Natural killer cell (primary cell): ENCODE data around the gene MAP2K6. TPM values are rescaled to one million over a fixed set of nuclear protein-coding genes. Genes with fewer than 3 reads are reported as not detected.
A peak's percentile ranks its signal among the peaks of the same experiment; 100 is the strongest.

ENCODE experiments used
- ATAC-seq, 3 donors: fragments of 150-1000 bp in 2 of 3; fragments of 200-7000 bp in 1 of 3; cut with Tn5 transposase; 1 replicate in 1 of 3; 2 replicates in 2 of 3; pipeline ENCODE4 v1.10.0; 2021; ENCODE audit warnings: mild to moderate bottlenecking in 2 of 3, moderate library complexity in 2 of 3
- DNase-seq, 2 donors: peaks; one replicate each; pipeline versions ENCODE4 v3.0.0 to v3.0.0-alpha.2; 2013 to 2021; ENCODE audit warnings: mixed read lengths in 1 of 2
- H3K27ac ChIP-seq: one replicate; pipeline ENCODE4 v1.5.1; 2013; ENCODE audit warnings: mild to moderate bottlenecking, low read length
- H3K27me3 ChIP-seq: one replicate; pipeline ENCODE4 v1.6.1; 2013; ENCODE audit warnings: low read length; ENCODE audit not compliant: control insufficient read depth, insufficient read depth
- H3K36me3 ChIP-seq: one replicate; pipeline ENCODE4 v1.6.1; 2013; ENCODE audit warnings: low read length; ENCODE audit not compliant: control insufficient read depth, insufficient read depth
- H3K4me1 ChIP-seq: one replicate; pipeline ENCODE4 v1.6.1; 2013; ENCODE audit warnings: low read length; ENCODE audit not compliant: control insufficient read depth, insufficient read depth
- H3K4me3 ChIP-seq: one replicate; pipeline ENCODE4 v1.5.1; 2013; ENCODE audit warnings: low read length
- H3K9me3 ChIP-seq: one replicate; pipeline ENCODE4 v1.6.1; 2013; ENCODE audit warnings: low read length; ENCODE audit not compliant: control insufficient read depth, insufficient read depth
- H3K27ac Mint-ChIP-seq, 2 donors: one replicate each; pipeline ENCODE4 v1.8.0; 2022; ENCODE audit warnings: mild to moderate bottlenecking in 2 of 2, mixed read lengths in 2 of 2, moderate library complexity in 1 of 2
- H3K27me3 Mint-ChIP-seq, 2 donors: one replicate each; pipeline ENCODE4 v1.8.0; 2022; ENCODE audit warnings: low read depth in 2 of 2, mixed read lengths in 2 of 2
- H3K36me3 Mint-ChIP-seq: one replicate; pipeline ENCODE4 v1.8.0; 2022; ENCODE audit warnings: mixed read lengths
- H3K4me1 Mint-ChIP-seq, 2 donors: one replicate each; pipeline ENCODE4 v1.8.0; 2022; ENCODE audit warnings: mixed read lengths in 2 of 2
- H3K4me3 Mint-ChIP-seq: one replicate; pipeline ENCODE4 v1.8.0; 2022; ENCODE audit warnings: mild to moderate bottlenecking, moderate library complexity, mixed read lengths
- H3K9me3 Mint-ChIP-seq, 2 donors: one replicate each; pipeline ENCODE4 v1.8.0; 2022; ENCODE audit warnings: mixed read lengths in 2 of 2
- CTCF ChIP-seq: fragments of 200-600 bp; IDR thresholded peaks from one replicate; pipeline ENCODE4 v1.8.0; 2022; ENCODE audit warnings: antibody characterized with exemption
- whole genome bisulfite sequencing: methylation state at CpG from one replicate; pipeline ENCODE4 v1.1.7; 2013; ENCODE audit warnings: missing lambda C conversion rate; ENCODE audit not compliant: insufficient coverage; 5-methylcytosine and 5-hydroxymethylcytosine counted together
- intact Hi-C: fragments of 100-400 bp; cut with micrococcal nuclease; formaldehyde crosslinking; loops from one replicate; pipeline ENCODE4 v1.14.2; 2022
- total RNA-seq, 4 donors: library from RNA; stranded (reverse); fragments of 120-200 nt in 1 of 4; gene quantifications; one replicate each; pipeline versions ENCODE4 v1.2.3 to v1.2.4, GENCODE V29; 2013 to 2022

Gene MAP2K6
- total RNA-seq, 3 donors from 2014 or later (not counting 1 experiment from before 2014, with no cell fraction given) = 11.8 to 16.9 (median 14.0) TPM

- 94% methylated on average over 16 of the region's 16 CpGs for WGBS
- ATAC-seq = no peak
- no peaks in the 10 kb centered on the region for H3K9me3 ChIP-seq
- H3K36me3 ChIP-seq = no peaks in the 10 kb centered on the region
- Mint-ChIP-seq H3K9me3 (no peaks in the 10 kb centered on the region), H3K4me1 (peaks cover 20 to 21% of the 10 kb centered on the region in 2 donors), H3K27ac (peak overlapping the region in 1 of 2 donors; percentile 44), H3K27me3 (no peaks in the 10 kb centered on the region), H3K4me3 (no peak overlapping the region), H3K36me3 (no peaks in the 10 kb centered on the region)
- no peak overlapping the region for H3K27ac ChIP-seq
- TF ChIP-seq CTCF = no peak
- no peaks in the 10 kb centered on the region for H3K27me3 ChIP-seq
- intact Hi-C loops = no loop called here
- H3K4me3 ChIP-seq = no peak overlapping the region
- no peaks in the 10 kb centered on the region for H3K4me1 ChIP-seq
- no peak for DNase-seq
Measured at GRCh38 chr17:69448431-69449102, 34.1 kb downstream of the MAP2K6 start.

- H3K36me3 Mint-ChIP-seq = no peaks in the 10 kb centered on the region
- H3K36me3 ChIP-seq = no peaks in the 10 kb centered on the region
- no peak overlapping the region for H3K4me3 Mint-ChIP-seq
- H3K9me3 Mint-ChIP-seq = no peaks in the 10 kb centered on the region
- ATAC-seq = no peak
- no peak overlapping the region for H3K4me3 ChIP-seq
- no peaks in the 10 kb centered on the region for H3K27me3 Mint-ChIP-seq
- H3K4me1 Mint-ChIP-seq = peaks cover 21% of the 10 kb centered on the region in 2 donors
- no peak overlapping the region for H3K27ac ChIP-seq
- WGBS = 97% methylated on average over 4 of the region's 4 CpGs
- DNase-seq = no peak
- TF ChIP-seq CTCF = no peak
- H3K4me1 ChIP-seq = no peaks in the 10 kb centered on the region
- H3K27me3 ChIP-seq = no peaks in the 10 kb centered on the region
- intact Hi-C loops = no loop called here
- no peak overlapping the region for H3K27ac Mint-ChIP-seq
- no peaks in the 10 kb centered on the region for H3K9me3 ChIP-seq
Measured at GRCh38 chr17:69450131-69450530, 35.6 kb downstream of the MAP2K6 start.

- H3K36me3 Mint-ChIP-seq = no peaks in the 10 kb centered on the region
- Histone ChIP-seq H3K27me3 (no peaks in the 10 kb centered on the region), H3K27ac (no peak overlapping the region), H3K4me3 (no peak overlapping the region), H3K36me3 (no peaks in the 10 kb centered on the region), H3K4me1 (no peaks in the 10 kb centered on the region), H3K9me3 (no peaks in the 10 kb centered on the region)
- no peak overlapping the region for H3K27ac Mint-ChIP-seq
- H3K4me3 Mint-ChIP-seq = no peak overlapping the region
- peaks cover 21 to 24% of the 10 kb centered on the region in 2 donors for H3K4me1 Mint-ChIP-seq
- TF ChIP-seq CTCF = no peak
- no peaks in the 10 kb centered on the region for H3K9me3 Mint-ChIP-seq
- intact Hi-C loops = no loop called here
- no peak for ATAC-seq
- H3K27me3 Mint-ChIP-seq = no peaks in the 10 kb centered on the region
- whole genome bisulfite sequencing = 91% methylated on average over 7 of the region's 7 CpGs
- DNase-seq = no peak
Measured at GRCh38 chr17:69450918-69451317, 36.4 kb downstream of the MAP2K6 start.
